IMR-90 (cell line): ENCODE measurements around the gene INO80E. TPM values are rescaled to one million over a fixed set of nuclear protein-coding genes. Genes with fewer than 3 reads are reported as not detected.

ENCODE experiments used
- ATAC-seq: fragments of 200-7000 bp; cut with Tn5 transposase; 2 replicates; pipeline ENCODE4 v1.9.1; 2020; ENCODE audit warnings: low read depth, mild to moderate bottlenecking, moderate library complexity
- BruUV-seq: library from RNA; stranded (reverse); fragments of 400-500 nt; replicated peaks from 2 replicates; lab custom pipeline; 2021; lab: Mats Ljungman, UMichigan
- CTCF ChIA-PET: fragments of 300-600 bp; formaldehyde crosslinking; extraction: SDS; loops from one replicate; lab custom pipeline; 2021; ENCODE audit warnings: antibody characterized with exemption; lab: Yijun Ruan, JAX
- POLR2A ChIA-PET: fragments of 300-600 bp; sonication (Branson Sonifier 250); formaldehyde crosslinking; loops from one replicate; lab custom pipeline; 2022; ENCODE audit warnings: antibody characterized with exemption; ENCODE audit not compliant: unreplicated experiment; lab: Charles Lee
- DNase-seq: peaks from one replicate; pipeline ENCODE4 v3.0.0; 2013
- H2AFZ ChIP-seq: replicated peaks from 2 replicates; pipeline ENCODE3; 2013; ENCODE audit warnings: low read length, mild to moderate bottlenecking; ENCODE audit not compliant: poor library complexity
- H2AK5ac ChIP-seq: 2 replicates; pipeline ENCODE4 v1.6.1; 2013; ENCODE audit warnings: low read depth, low read length, inconsistent platforms
- H2AK9ac ChIP-seq: replicated peaks from 2 replicates; pipeline ENCODE3; 2013; ENCODE audit warnings: mild to moderate bottlenecking, low read depth, low read length, moderate library complexity; ENCODE audit not compliant: poor library complexity
- H2BK120ac ChIP-seq: 2 replicates; pipeline ENCODE4 v1.6.1; 2013; ENCODE audit warnings: low read depth, low read length, inconsistent platforms
- H2BK15ac ChIP-seq: 3 replicates; pipeline ENCODE4 v1.6.1; 2013; ENCODE audit warnings: low read depth, low read length, inconsistent platforms
- H2BK20ac ChIP-seq: 2 replicates; pipeline ENCODE4 v1.6.1; 2013; ENCODE audit warnings: low read depth, mild to moderate bottlenecking, inconsistent platforms, low read length, moderate library complexity
- H2BK5ac ChIP-seq: 2 replicates; pipeline ENCODE4 v1.6.1; 2013; ENCODE audit warnings: mild to moderate bottlenecking, low read depth, low read length, inconsistent platforms; ENCODE audit not compliant: poor library complexity, severe bottlenecking
- H3K14ac ChIP-seq: replicated peaks from 2 replicates; pipeline ENCODE4 v1.6.1; 2013; ENCODE audit warnings: low read depth, low read length, inconsistent platforms
- H3K18ac ChIP-seq: 2 replicates; pipeline ENCODE4 v1.6.1; 2013; ENCODE audit warnings: low read depth, low read length, control low read depth
- H3K23ac ChIP-seq: 2 replicates; pipeline ENCODE4 v1.6.1; 2013; ENCODE audit warnings: low read depth, low read length, inconsistent platforms
- H3K27ac ChIP-seq: 2 replicates; pipeline ENCODE4 v1.5.1; 2013; ENCODE audit warnings: mild to moderate bottlenecking, control low read depth, low read length; ENCODE audit not compliant: insufficient read depth
- H3K27me3 ChIP-seq: 2 replicates; pipeline ENCODE4 v1.6.1; 2013; ENCODE audit warnings: low read length; ENCODE audit not compliant: control insufficient read depth, insufficient read depth
- H3K36me3 ChIP-seq: 2 replicates; pipeline ENCODE4 v1.6.1; 2013; ENCODE audit warnings: low read length, mixed read lengths; ENCODE audit not compliant: control insufficient read depth, insufficient read depth
- H3K4ac ChIP-seq: 2 replicates; pipeline ENCODE4 v1.6.1; 2013; ENCODE audit warnings: low read depth, low read length, inconsistent platforms
- H3K4me1 ChIP-seq: 2 replicates; pipeline ENCODE4 v1.6.1; 2013; ENCODE audit warnings: low read length, mixed read lengths; ENCODE audit not compliant: control insufficient read depth, insufficient read depth
- H3K4me2 ChIP-seq: 2 replicates; pipeline ENCODE4 v1.6.1; 2013; ENCODE audit warnings: low read depth, mild to moderate bottlenecking, control low read depth, low read length, moderate library complexity
- H3K4me3 ChIP-seq: 2 replicates; pipeline ENCODE4 v1.5.1; 2013; ENCODE audit warnings: low read depth, mild to moderate bottlenecking, control low read depth, low read length, moderate library complexity; ENCODE audit not compliant: insufficient read depth
- H3K56ac ChIP-seq: 2 replicates; pipeline ENCODE4 v1.6.1; 2013; ENCODE audit warnings: low read length, inconsistent platforms; ENCODE audit not compliant: insufficient read depth; ENCODE audit errors: extremely low read depth
- H3K79me1 ChIP-seq, 2 experiments: 2 replicates each; pipeline ENCODE4 v1.6.1; 2013; ENCODE audit warnings: low read length in 2 of 2, inconsistent platforms in 1 of 2, low read depth in 1 of 2
- H3K9ac ChIP-seq: 2 replicates; pipeline ENCODE4 v1.6.1; 2013; ENCODE audit warnings: low read depth, low read length, control low read depth
- H3K9me1 ChIP-seq: 2 replicates; pipeline ENCODE4 v1.6.1; 2013; ENCODE audit warnings: low read length, inconsistent platforms; ENCODE audit not compliant: insufficient read depth
- H3K9me3 ChIP-seq: 2 replicates; pipeline ENCODE4 v1.6.1; 2013; ENCODE audit warnings: low read length; ENCODE audit not compliant: control insufficient read depth, insufficient read depth
- H4K20me1 ChIP-seq: 2 replicates; pipeline ENCODE4 v1.6.1; 2013; ENCODE audit warnings: low read length, inconsistent platforms; ENCODE audit not compliant: insufficient read depth
- H4K5ac ChIP-seq: 2 replicates; pipeline ENCODE4 v1.6.1; 2013; ENCODE audit warnings: mild to moderate bottlenecking, low read depth, low read length, control low read depth
- H4K8ac ChIP-seq, 2 experiments: 2 replicates each; pipeline ENCODE4 v1.6.1; 2013; ENCODE audit warnings: low read depth in 2 of 2, low read length in 2 of 2, control low read depth in 1 of 2, inconsistent platforms in 1 of 2
- H4K91ac ChIP-seq: 2 replicates; pipeline ENCODE4 v1.6.1; 2013; ENCODE audit warnings: low read depth, low read length, inconsistent platforms; ENCODE audit not compliant: insufficient read depth
- CEBPB ChIP-seq: IDR thresholded peaks from 2 replicates; pipeline ENCODE4 v1.6.1; 2012; ENCODE audit warnings: low read depth, low read length, improper control_type of control experiment
- CHD1 ChIP-seq: IDR thresholded peaks from 2 replicates; pipeline ENCODE4 v1.6.1; 2012; ENCODE audit warnings: low read depth, low read length, improper control_type of control experiment
- CTCF ChIP-seq: conservative IDR thresholded peaks from 2 replicates; pipeline ENCODE4 v1.5.1; 2012; ENCODE audit warnings: mild to moderate bottlenecking, low read depth, low read length, improper control_type of control experiment
- ELK1 ChIP-seq: fragments of 150-350 bp; IDR thresholded peaks from 2 replicates; pipeline ENCODE4 v1.6.1; 2016; ENCODE audit warnings: low read depth, mild to moderate bottlenecking, low read length, moderate library complexity, borderline replicate concordance
- FOS ChIP-seq: fragments of 150-350 bp; IDR thresholded peaks from 2 replicates; pipeline ENCODE4 v1.6.1; 2016; ENCODE audit warnings: low read depth, low read length
- POLR2A ChIP-seq: IDR thresholded peaks from 2 replicates; pipeline ENCODE4 v1.6.1; 2012; ENCODE audit warnings: mild to moderate bottlenecking, low read depth, low read length
- RAD21 ChIP-seq: IDR thresholded peaks from 2 replicates; pipeline ENCODE4 v1.6.1; 2012; ENCODE audit warnings: low read length, improper control_type of control experiment
- RFX5 ChIP-seq: IDR thresholded peaks from 2 replicates; pipeline ENCODE4 v1.8.0; 2012; ENCODE audit warnings: low read depth, mild to moderate bottlenecking, low read length, moderate library complexity
- SMC3 ChIP-seq: fragments of 150-350 bp; IDR thresholded peaks from 2 replicates; pipeline ENCODE4 v1.6.1; 2016; ENCODE audit warnings: low read depth, mild to moderate bottlenecking, antibody characterized with exemption, low read length, moderate library complexity
- WGBS, 2 experiments: methylation state at CpG; one replicate each; pipeline versions ENCODE4 v1.1.5 to v1.1.7; 2013; ENCODE audit warnings: missing lambda C conversion rate in 2 of 2; ENCODE audit not compliant: insufficient read length in 1 of 2; ENCODE audit errors: extremely low coverage in 2 of 2; 5-methylcytosine and 5-hydroxymethylcytosine counted together
- dilution Hi-C: fragments of 300-500 bp; cut with HindIII; formaldehyde crosslinking; loops from one replicate; pipeline ENCODE4 v1.14.3; 2018; ENCODE audit warnings: low sequenced_read_pairs; ENCODE audit not compliant: unreplicated experiment
- in situ Hi-C: fragments of 300-500 bp; cut with MboI; formaldehyde crosslinking; loops from 3 replicates; pipeline ENCODE4 v1.14.3; 2019; ENCODE audit warnings: low sequenced_read_pairs, inconsistent platforms, mixed read lengths
- intact Hi-C: fragments of 100-400 bp; cut with micrococcal nuclease; formaldehyde crosslinking; loops from 2 replicates; pipeline ENCODE4 v1.10.0; 2022
- polyA plus RNA-seq, 3 experiments: library from polyadenylated mRNA; depleted of rRNA; stranded (reverse); fragments of >200 nt; gene quantifications; 2 replicates each; pipeline ENCODE4 v1.2.3, GENCODE V29; 2012; ENCODE audit warnings: low replicate concordance in 1 of 3
- total RNA-seq: library from RNA; depleted of rRNA; stranded (reverse); fragments of >200 nt; gene quantifications from 2 replicates; pipeline ENCODE4 v1.2.3, GENCODE V29; 2012

Gene INO80E
- total and polyA plus RNA-seq, 2 of the 4 experiments (the other 2 are of a cell fraction): 40.9 to 42.1 TPM

- no peak overlapping the region for H2AFZ ChIP-seq
- no peak overlapping the region for H4K5ac ChIP-seq
- H3K27me3 ChIP-seq: no peaks in the 10 kb centered on the region
- DNase-seq (no peak), ATAC-seq (no peak)
- H3K9ac ChIP-seq: no peak overlapping the region
- H3K4me1 ChIP-seq: no peaks in the 10 kb centered on the region; the same call in 1 of the 2 replicates
- no peak overlapping the region for H2BK20ac ChIP-seq
- H3K27ac ChIP-seq: no peak overlapping the region
- no peak overlapping the region for H3K56ac ChIP-seq
- no peak overlapping the region for H3K14ac ChIP-seq
- no peak overlapping the region for H4K8ac ChIP-seq
- no peak overlapping the region for H3K4me3 ChIP-seq
- no peak overlapping the region for H3K18ac ChIP-seq
- H3K79me1 ChIP-seq: peaks cover 0 to 7% of the 10 kb centered on the region in 2 experiments
- H2AK5ac ChIP-seq: no peak overlapping the region
- H3K4me2 ChIP-seq: no peak overlapping the region
- H3K23ac ChIP-seq: no peak overlapping the region
- no peaks in the 10 kb centered on the region for H3K9me3 ChIP-seq
- no peak overlapping the region for H2BK15ac ChIP-seq
- in situ Hi-C loops (no loop called here), dilution Hi-C loops (no loop called here), intact Hi-C loops (no loop called here)
- ChIA-PET POLR2A (no interaction called here), CTCF (no interaction called here)
- no peak overlapping the region for H4K91ac ChIP-seq
- BruUV-seq: no TSS peak
- no peak overlapping the region for H3K4ac ChIP-seq
- no peak overlapping the region for H2BK120ac ChIP-seq
- H4K20me1 ChIP-seq: no peaks in the 10 kb centered on the region
- no peaks in the 10 kb centered on the region for H3K9me1 ChIP-seq
- TF ChIP-seq RAD21 (no peak), CTCF (no peak), ELK1 (no peak), SMC3 (no peak), FOS (no peak), CHD1 (no peak), RFX5 (no peak), POLR2A (no peak), CEBPB (no peak)
- peaks cover 22% of the 10 kb centered on the region for H3K36me3 ChIP-seq
- no peak overlapping the region for H2BK5ac ChIP-seq
- H2AK9ac ChIP-seq: no peak overlapping the region
- WGBS, 2 experiments: 76% methylated on average over 2 of the region's 4 CpGs; no CpG with 5 or more reads in 1 of the 2 experiments
These were observed 27.8 kb upstream of the INO80E start for GRCh38 chr16:29968205-29968604.
